ENCODE results near the gene TTC34.
"Not testable (repeated sequence)": the region's sequence is repeated elsewhere in the genome, so short reads cannot be mapped to it uniquely, and the experiment has no call there.

The TTC34 gene

GRCh38 chr1:2752503-2752902 lies 49.0 kb downstream of the TTC34 start:
- H3K9ac ChIP-seq; H3K4me2 ChIP-seq (ENCODE audit: low read length); H2AFZ ChIP-seq; H3K4me1 ChIP-seq; H3K79me2 ChIP-seq; H3K4me3 ChIP-seq (ENCODE audit: low read depth, low read length); H3K27me3 ChIP-seq (ENCODE audit: control insufficient read depth, insufficient read depth, low read length); H3K27ac ChIP-seq; H3K36me3 ChIP-seq (ENCODE audit: control insufficient read depth, insufficient read depth, low read length); H3K9me3 ChIP-seq (ENCODE audit: control insufficient read depth, low read length): not testable (repeated sequence)

DNA sequence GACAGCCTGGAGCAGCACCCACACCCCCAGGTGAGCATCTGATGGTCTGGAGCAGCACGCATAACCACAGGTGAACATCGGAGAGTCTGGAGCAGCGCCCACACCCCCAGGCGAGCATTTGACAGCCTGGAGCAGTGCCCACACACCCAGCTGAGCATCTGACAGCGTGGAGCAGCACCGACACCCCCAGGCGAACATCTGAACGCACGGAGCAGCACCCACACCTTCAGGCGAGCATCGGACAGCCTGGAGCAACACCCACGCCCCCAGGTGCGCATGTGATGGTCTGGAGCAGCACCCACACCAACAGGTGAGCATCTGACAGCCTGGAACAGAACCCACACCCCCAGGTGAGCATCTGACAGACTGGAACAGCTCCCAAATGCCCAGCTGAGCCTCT lies 49.6 kb downstream of the TTC34 start:
- H3K79me2 ChIP-seq; H3K4me1 ChIP-seq; H3K27ac ChIP-seq; H3K9me3 ChIP-seq (ENCODE audit: control insufficient read depth, low read length); H3K4me2 ChIP-seq (ENCODE audit: low read length); H3K36me3 ChIP-seq (ENCODE audit: control insufficient read depth, insufficient read depth, low read length); H3K27me3 ChIP-seq (ENCODE audit: control insufficient read depth, insufficient read depth, low read length); H3K9ac ChIP-seq; H3K4me3 ChIP-seq (ENCODE audit: low read depth, low read length); H2AFZ ChIP-seq: not testable (repeated sequence)

GRCh38 chr1:2750766-2751730 lies 50.4 kb downstream of the TTC34 start:
- not testable (repeated sequence) for H3K4me2 ChIP-seq (ENCODE audit: low read length); H2AFZ ChIP-seq; H3K79me2 ChIP-seq; H3K9ac ChIP-seq; H3K9me3 ChIP-seq (ENCODE audit: control insufficient read depth, low read length); H3K27me3 ChIP-seq (ENCODE audit: control insufficient read depth, insufficient read depth, low read length); H3K36me3 ChIP-seq (ENCODE audit: control insufficient read depth, insufficient read depth, low read length); H3K4me1 ChIP-seq; H3K27ac ChIP-seq; H3K4me3 ChIP-seq (ENCODE audit: low read depth, low read length)

- not testable (repeated sequence) for H3K27ac ChIP-seq; H3K9ac ChIP-seq; H3K4me2 ChIP-seq (ENCODE audit: low read length); H3K79me2 ChIP-seq; H3K9me3 ChIP-seq (ENCODE audit: control insufficient read depth, low read length); H3K4me1 ChIP-seq; H3K36me3 ChIP-seq (ENCODE audit: control insufficient read depth, insufficient read depth, low read length); H3K27me3 ChIP-seq (ENCODE audit: control insufficient read depth, insufficient read depth, low read length); H3K4me3 ChIP-seq (ENCODE audit: low read depth, low read length); H2AFZ ChIP-seq
Measured at GRCh38 chr1:2750041-2750680, 51.3 kb downstream of the TTC34 start.

DNA sequence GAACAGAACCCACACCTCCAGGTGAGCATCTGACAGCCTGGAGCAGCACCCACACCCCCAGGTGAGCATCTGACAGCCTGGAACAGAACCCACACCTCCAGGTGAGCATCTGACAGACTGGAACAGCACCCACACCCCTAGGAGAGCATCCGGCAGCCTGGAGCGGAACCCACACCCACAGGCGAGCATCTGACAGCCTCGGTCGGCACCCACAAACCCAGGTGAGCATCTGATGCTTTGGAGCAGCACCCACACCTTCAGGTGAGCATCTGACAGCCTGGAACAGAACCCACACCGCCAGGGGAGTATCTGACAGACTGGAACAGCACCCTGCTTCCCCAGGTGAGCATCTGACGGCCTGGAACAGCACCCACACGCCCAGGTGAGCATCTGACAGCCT lies 52.9 kb downstream of the TTC34 start:
- not testable (repeated sequence) for H3K36me3 ChIP-seq (ENCODE audit: control insufficient read depth, insufficient read depth, low read length); H3K27ac ChIP-seq; H2AFZ ChIP-seq; H3K4me3 ChIP-seq (ENCODE audit: low read depth, low read length); H3K27me3 ChIP-seq (ENCODE audit: control insufficient read depth, insufficient read depth, low read length); H3K9me3 ChIP-seq (ENCODE audit: control insufficient read depth, low read length); H3K9ac ChIP-seq; H3K4me1 ChIP-seq; H3K4me2 ChIP-seq (ENCODE audit: low read length); H3K79me2 ChIP-seq

- H3K36me3 ChIP-seq (ENCODE audit: control insufficient read depth, insufficient read depth, low read length); H3K4me3 ChIP-seq (ENCODE audit: low read depth, low read length); H3K4me2 ChIP-seq (ENCODE audit: low read length); H3K4me1 ChIP-seq; H3K27me3 ChIP-seq (ENCODE audit: control insufficient read depth, insufficient read depth, low read length); H3K79me2 ChIP-seq; H3K9ac ChIP-seq; H3K9me3 ChIP-seq (ENCODE audit: control insufficient read depth, low read length); H2AFZ ChIP-seq; H3K27ac ChIP-seq: not testable (repeated sequence)
Measured at GRCh38 chr1:2694796-2695195, 106.7 kb downstream of the TTC34 start.

DNA sequence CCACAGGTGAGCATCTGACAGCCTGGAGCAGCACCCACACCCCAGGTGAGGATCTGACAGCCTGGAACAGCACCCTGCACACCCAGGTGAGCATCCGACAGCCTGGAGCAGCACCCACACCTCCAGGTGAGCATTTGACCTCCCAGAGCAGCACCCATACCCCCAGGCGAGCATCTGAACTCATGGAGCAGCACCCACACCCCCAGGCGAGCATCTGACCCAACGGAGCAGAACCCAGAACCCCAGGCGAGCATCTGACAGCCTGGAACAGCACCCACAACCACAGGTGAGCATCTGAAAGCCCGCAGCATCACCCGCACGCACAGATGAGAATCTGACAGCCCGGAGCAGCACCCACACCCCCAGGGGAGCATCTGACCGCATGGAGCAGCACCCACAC lies 111.3 kb downstream of the TTC34 start:
- not testable (repeated sequence) for H3K27ac ChIP-seq; H2AFZ ChIP-seq; H3K4me1 ChIP-seq; H3K27me3 ChIP-seq (ENCODE audit: control insufficient read depth, insufficient read depth, low read length); H3K9ac ChIP-seq; H3K4me3 ChIP-seq (ENCODE audit: low read depth, low read length); H3K4me2 ChIP-seq (ENCODE audit: low read length); H3K9me3 ChIP-seq (ENCODE audit: control insufficient read depth, low read length); H3K79me2 ChIP-seq; H3K36me3 ChIP-seq (ENCODE audit: control insufficient read depth, insufficient read depth, low read length)

- not testable (repeated sequence) for H3K4me2 ChIP-seq (ENCODE audit: low read length); H3K36me3 ChIP-seq (ENCODE audit: control insufficient read depth, insufficient read depth, low read length); H3K9ac ChIP-seq; H3K4me3 ChIP-seq (ENCODE audit: low read depth, low read length); H3K27me3 ChIP-seq (ENCODE audit: control insufficient read depth, insufficient read depth, low read length); H3K9me3 ChIP-seq (ENCODE audit: control insufficient read depth, low read length); H3K79me2 ChIP-seq; H3K27ac ChIP-seq; H3K4me1 ChIP-seq; H2AFZ ChIP-seq
Measured at GRCh38 chr1:2688336-2688665, 113.2 kb downstream of the TTC34 start.

DNA sequence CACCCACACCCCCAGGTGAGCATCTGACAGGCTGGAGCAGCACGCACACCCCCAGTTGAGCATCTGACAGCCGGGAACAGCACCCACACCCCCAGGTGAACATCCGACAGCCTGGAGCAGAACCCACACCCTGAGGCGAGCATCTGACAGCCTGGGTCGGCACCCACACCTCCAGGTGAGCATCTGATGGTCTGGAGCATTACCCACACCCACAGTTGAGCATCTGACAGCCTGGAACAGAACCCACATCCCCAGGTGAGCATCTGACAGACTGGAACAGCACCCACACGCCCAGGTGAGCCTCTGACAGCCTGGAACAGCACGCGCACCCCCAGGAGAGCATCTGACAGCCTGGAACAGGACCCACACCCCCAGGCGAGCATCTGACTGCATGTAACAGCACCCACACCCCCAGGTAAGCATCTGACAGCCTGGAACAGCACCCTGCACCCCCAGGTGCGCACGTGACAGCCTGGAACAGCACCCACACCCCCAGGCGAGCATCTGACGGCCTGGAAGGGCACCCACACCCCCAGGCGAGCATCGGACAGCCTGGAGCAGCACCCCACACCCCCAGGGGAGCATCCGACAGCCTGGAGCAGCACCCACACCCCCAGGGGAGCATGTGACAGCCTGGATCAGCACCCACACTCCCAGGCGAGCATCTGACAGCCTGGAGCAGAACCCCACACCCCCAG lies 113.7 kb downstream of the TTC34 start:
- not testable (repeated sequence) for H3K36me3 ChIP-seq (ENCODE audit: control insufficient read depth, insufficient read depth, low read length); H3K4me1 ChIP-seq; H3K27ac ChIP-seq; H3K4me2 ChIP-seq (ENCODE audit: low read length); H3K9ac ChIP-seq; H3K27me3 ChIP-seq (ENCODE audit: control insufficient read depth, insufficient read depth, low read length); H3K79me2 ChIP-seq; H3K9me3 ChIP-seq (ENCODE audit: control insufficient read depth, low read length); H3K4me3 ChIP-seq (ENCODE audit: low read depth, low read length); H2AFZ ChIP-seq

GRCh38 chr1:2687174-2687591 lies 114.3 kb downstream of the TTC34 start:
- not testable (repeated sequence) for H2AFZ ChIP-seq; H3K27ac ChIP-seq; H3K9me3 ChIP-seq (ENCODE audit: control insufficient read depth, low read length); H3K4me3 ChIP-seq (ENCODE audit: low read depth, low read length); H3K79me2 ChIP-seq; H3K4me1 ChIP-seq; H3K36me3 ChIP-seq (ENCODE audit: control insufficient read depth, insufficient read depth, low read length); H3K27me3 ChIP-seq (ENCODE audit: control insufficient read depth, insufficient read depth, low read length); H3K9ac ChIP-seq; H3K4me2 ChIP-seq (ENCODE audit: low read length)

All from parathyroid adenoma (tissue), 2 donors.